ENCODE measurements around the gene NOSIP.

DNA sequence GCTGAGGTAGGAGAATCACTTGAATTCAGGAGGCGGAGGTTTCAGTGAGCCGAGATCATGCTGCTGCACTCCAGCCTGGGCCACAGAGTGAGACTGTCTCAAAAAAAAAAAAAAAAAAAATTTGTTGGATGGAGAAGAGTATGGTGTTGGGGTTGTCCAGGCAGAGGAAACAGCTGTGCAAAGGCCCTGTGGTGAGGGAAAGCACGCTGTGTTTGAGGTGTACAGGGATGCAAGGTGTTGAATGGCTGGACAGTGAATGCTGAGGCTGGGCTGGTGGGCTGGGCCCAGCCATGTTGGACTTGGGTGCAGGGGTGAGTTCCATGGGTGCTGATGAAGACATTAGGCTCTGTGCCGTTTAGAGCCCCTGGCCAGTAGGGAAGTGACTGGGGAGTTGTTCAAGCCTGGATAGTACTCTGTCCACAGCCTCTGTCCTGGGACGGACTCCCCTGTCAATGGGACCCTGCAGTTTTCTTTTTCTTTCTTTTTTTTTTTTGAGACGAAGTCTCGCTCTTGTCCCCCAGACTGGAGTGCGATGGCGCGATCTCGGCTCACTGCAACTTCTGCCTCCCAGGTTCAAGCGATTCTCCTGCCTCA lies 29.2 kb upstream of the NOSIP start:
- TF ChIP-seq CTCF (IDR thresholded peaks at IDR 0.05) = no peak
- TF ChIP-seq POLR2AphosphoS5 (IDR thresholded peaks at IDR 0.05) = no peak
- no peak for TF ChIP-seq EP300 (IDR thresholded peaks at IDR 0.05)

Measured in upper lobe of left lung (tissue), 4 donors.